CD4-positive, alpha-beta T cell treated with Interleukin-12 subunit alpha and Interleukin-12 subunit beta, for 1 hour (primary cell): ENCODE measurements around the gene POLR1F.
"Not testable (repeated sequence)": the region's sequence is repeated elsewhere in the genome, so short reads cannot be mapped to it uniquely, and the experiment has no call there.

ENCODE experiments used
- DNase-seq: peaks from one replicate; pipeline ENCODE4 v3.0.0-alpha.2; 2020

POLR1F gene, protein sequence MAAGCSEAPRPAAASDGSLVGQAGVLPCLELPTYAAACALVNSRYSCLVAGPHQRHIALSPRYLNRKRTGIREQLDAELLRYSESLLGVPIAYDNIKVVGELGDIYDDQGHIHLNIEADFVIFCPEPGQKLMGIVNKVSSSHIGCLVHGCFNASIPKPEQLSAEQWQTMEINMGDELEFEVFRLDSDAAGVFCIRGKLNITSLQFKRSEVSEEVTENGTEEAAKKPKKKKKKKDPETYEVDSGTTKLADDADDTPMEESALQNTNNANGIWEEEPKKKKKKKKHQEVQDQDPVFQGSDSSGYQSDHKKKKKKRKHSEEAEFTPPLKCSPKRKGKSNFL

GRCh38 chr7:19708397-19709248 lies at the start of gene POLR1F:
Gene POLR1F, minus strand, starts transcription at chr7:19709037. Its CDS starts 21 bp downstream, at chr7:19709016.
- peak; percentile 96 for DNase-seq

DNA sequence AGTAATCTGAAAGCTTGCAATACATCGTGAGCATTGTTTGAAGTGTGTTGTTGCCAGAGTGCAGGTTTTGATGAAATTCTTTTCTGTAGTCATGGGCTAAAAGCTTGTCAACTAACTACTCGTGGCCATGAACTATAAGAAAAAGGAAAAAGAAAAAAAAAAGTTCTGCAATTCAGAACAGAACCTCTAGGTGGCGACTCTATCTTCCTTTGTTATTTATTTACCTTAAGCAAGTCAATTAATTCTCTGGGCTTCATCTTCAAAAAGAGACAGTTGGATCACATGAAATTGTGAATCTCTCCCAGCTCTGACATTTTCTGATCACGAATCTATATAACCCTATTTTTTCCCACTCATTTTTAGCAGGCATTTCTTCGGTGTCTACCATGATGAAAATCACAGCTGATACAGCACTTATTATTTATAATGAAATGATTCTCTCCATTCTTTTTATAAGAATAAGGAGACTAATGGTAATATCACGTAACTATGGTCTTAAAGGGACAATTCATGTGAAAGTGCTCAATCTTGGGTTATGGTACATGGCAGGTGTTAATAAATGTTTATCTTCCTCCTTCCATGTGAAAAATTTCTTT lies 45.8 kb upstream of the POLR1F start:
- peak; percentile 29 for DNase-seq

- no peak for DNase-seq
These were observed 43.2 kb upstream of the POLR1F start for GRCh38 chr7:19752020-19752419.

GRCh38 chr7:19749658-19750057 lies 40.8 kb upstream of the POLR1F start:
- DNase-seq, result no peak

DNA sequence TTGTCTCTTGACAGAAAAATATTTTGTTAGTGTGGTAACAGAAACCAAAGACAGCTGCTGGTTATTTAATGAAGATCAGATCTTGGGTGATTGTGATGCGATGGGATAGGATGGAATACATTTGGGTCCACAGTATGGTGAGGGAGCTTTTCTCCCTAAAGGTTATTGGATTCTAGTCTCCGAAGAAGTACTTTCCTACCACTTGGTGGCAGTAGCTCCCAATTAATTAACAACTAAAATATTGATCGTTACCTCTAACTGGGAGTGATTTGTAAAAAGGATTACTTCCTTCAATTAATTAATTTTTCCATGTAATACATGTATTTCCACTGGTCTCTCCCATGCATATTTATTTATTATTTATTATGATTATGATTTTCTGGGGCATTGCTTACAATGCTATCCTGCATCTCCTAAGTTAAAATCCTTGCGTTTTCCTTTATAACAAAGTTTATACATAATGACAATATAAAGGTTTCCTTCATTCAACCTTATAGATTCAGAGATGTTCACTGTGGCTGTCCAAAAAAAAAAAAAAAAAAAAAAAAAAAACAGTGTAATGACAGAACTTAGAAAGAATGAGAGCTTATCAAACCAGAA lies 39.0 kb upstream of the POLR1F start:
- DNase-seq, result peak; percentile 4

DNA sequence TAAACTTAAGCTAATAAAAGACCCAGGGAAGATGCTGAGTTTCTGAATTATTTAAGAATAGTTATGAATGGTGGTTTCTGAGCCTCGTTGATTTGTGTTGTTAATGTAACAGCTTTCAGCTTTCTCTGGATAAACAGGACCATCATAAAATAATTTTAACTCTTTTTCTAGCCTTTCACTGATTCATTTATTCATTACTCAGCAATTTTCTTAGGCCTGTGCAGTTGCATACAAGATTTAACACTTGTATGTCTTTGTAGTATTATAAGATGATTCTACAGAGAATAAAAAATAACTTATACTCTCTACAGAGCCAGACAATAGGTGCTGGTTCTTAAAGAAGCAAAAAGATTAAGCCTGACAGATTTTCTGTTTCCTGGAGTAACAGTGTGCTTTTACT lies 35.2 kb upstream of the POLR1F start:
- DNase-seq, result no peak

DNA sequence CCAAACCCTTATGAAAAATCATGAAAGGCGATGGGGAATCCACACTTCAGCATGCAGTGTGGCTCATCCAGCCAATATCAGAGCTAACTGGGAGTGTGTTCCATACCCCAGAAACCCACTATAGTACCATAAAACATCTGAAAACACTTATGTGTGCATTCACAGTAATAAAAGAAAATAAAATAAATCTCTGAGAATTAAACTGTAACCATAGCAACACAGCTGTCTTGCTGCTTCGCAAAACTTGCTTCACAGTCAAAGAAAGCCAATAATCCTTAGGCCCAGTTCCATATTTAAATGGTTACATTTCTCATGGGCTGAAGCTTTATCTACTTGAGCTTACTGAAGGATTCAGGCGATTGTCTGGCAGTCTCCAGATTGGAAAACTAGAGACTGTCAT lies 19.9 kb upstream of the POLR1F start:
- DNase-seq, result no peak

DNA sequence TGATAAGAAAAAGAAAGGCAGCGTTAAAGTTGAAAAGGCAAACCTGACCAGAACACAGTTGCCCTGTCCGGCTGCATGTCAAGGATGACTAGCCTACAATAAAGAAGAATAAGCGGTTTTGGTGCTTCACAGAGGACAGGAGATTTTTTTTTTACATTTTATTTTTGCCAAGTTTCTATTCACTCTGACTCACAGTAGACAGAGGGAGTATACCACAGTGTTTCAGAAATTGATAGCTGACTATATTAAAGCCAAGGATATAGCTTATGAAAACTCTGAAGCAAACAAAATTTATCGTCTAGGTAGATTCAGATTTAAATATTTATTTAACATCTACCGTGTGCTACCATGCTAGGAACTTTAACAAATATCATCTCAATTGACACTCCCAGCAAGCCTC lies 16.9 kb upstream of the POLR1F start:
- no peak for DNase-seq

- no peak for DNase-seq
These were observed 6.7 kb upstream of the POLR1F start for GRCh38 chr7:19715499-19715898.

- DNase-seq, result peak; percentile 68
These were observed 4.8 kb upstream of the POLR1F start for GRCh38 chr7:19713676-19714075.

- DNase-seq, result no peak
These were observed 377 bp upstream of the POLR1F start for GRCh38 chr7:19709249-19709578.

DNA sequence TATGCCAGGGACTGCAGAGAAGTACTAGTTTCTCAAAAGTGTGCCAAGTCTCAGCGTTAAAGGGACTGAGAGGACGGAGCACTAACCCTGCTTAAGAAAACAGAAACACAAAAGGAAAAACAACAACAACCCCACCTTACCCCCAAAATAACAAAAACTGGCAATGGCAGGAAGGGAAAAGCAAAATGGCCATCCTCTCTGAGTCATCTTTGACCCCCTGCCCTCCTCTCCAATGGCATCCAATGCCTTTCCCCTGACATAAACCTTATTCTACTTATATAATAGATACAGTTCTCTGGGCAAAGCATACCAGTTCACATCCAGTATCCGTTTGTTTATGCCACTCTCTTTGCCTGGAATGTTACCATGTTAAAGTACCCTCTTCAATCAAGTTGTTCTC lies 1.6 kb downstream of the POLR1F start:
- DNase-seq, result no peak

DNA sequence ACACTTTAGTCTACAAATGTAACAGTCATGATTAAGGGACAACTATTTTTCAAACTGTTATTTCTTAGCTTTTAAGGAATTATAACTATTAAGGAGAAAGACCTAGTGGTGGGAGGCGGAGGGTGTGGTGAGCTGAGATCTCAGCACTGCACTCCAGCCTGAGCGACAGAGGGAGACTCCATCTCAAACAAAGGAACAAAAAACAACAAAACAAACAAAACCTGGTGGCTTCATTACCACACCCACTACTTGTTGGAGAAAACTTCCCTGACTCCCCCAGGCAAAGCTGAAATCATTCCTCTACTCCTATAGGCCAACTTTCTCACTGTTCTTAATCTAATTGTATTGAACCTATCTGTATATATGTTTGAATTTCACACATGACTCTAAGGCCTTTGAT lies 3.2 kb downstream of the POLR1F start:
- DNase-seq, result no peak

GRCh38 chr7:19701471-19701870 lies 7.4 kb downstream of the POLR1F start:
- no peak for DNase-seq

DNA sequence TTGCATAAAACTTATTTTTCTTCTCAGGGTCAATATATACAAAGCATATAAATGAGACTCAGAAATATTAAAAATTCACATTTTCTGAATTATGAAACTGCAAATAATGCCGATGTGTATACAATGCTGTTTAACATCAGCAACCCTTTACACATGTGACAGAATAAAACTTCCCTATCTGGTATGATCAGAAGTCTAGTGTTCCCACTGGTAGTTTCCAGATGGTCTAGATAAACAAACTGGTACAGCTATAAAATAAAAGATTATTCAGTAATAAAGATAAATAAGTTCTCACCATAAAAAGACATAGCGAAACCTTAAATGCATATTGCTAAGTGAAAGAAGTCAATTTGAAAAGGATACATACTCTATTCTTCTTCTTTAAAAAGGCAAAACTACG lies 7.9 kb downstream of the POLR1F start:
- no peak for DNase-seq

GRCh38 chr7:19698331-19698730 lies 10.5 kb downstream of the POLR1F start:
- DNase-seq, result no peak

- DNase-seq, result no peak
These were observed 11.9 kb downstream of the POLR1F start for GRCh38 chr7:19696926-19697325.

DNA sequence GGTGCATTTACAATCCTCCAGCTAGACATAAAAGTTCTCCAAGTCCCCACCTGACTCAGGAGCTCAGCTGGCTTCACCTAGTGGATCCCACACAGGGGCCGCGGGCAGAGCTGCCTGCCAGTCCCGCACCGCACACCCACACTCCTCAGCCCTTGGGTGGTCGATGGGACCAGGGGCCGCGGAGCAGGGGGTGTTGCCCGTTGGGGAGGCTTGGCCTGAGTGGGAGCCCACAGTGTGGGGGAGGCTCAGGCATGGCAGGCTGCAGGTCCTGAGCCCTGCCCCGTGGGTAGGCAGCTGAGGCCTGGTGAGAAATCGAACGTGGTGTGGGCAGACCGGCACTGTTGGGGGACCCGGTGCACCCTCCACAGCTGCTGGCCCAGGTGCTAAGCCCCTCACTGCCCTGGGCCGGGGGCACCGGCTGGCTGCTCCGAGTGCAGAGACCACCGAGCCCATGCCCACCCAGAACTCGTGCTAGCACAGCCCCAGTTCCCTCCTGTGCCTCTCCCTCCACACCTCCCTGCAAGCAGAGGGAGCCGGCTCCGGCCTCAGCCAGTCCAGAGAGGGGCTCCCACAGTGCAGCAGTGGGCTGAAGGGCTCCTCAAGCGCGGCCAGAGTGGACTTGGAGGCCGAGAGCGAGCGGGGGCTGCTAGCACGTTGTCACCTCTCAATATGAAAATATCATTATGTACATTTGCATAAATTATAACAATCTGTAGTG lies 16.6 kb downstream of the POLR1F start:
- no peak for DNase-seq

DNA sequence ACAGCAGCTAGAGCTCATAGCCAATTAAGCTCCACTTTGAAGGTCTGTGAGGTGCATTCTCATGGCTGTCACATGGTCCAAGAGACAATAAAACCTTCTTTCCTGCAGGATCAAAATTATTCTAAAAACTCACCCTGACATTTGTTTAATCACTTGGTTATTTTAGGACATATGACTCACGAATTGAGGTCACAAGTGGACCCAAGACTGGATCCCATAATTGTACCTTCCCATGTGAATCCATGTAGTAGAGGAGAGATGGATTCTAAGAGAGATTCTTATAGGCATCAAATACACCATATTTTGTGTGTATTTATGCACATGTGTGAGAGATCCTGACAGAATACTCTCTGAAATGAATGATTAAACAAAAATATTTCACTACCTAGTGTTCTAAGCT lies 18.1 kb downstream of the POLR1F start:
- no peak for DNase-seq

GRCh38 chr7:19689130-19689529 lies 19.7 kb downstream of the POLR1F start:
- not testable (repeated sequence) for DNase-seq

GRCh38 chr7:19681596-19681995 lies 27.2 kb downstream of the POLR1F start:
- DNase-seq, result no peak

DNA sequence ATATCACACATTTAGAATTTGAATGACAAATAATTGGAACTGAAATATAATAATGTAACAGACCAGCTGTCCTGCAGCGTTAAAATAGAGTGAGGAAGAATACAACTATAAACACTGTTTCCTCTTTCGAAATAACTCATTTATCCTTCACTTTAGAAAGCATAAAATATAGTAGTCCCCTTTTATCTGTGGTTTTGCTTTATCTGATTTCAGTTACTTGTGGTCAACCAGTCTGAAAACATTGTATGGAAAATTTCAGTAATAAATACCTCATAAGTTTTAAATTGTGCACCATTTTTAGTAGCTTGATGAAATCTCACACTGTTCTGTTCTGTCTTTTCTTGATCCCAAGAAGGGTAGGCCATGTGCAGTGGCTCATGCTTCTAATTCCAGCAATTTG lies 31.7 kb downstream of the POLR1F start:
- DNase-seq, result no peak

DNA sequence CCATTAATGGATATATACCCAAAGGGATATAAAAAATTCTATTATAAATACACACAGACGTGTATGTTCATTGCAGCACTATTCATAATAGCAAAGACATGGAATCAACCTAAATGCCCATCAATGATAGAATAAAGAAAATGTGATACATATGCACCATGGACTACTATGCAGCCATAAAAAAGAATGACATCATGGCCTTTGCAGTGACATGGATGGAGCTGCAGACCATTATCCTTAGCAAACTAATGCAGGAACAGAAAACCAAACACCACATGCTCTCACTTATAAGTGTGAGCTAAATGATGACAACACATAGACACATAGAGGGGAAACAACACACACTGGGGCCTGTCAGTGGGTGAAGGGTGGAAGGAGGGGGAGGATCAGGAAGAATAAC lies 33.0 kb downstream of the POLR1F start:
- no peak for DNase-seq
